Spleen (tissue), 7 donors: ENCODE data around the gene BSND.

Experiments used
- POLR2A ChIP-seq, 3 donors: fragments of 450-650 bp; IDR thresholded peaks; one replicate each; pipeline ENCODE4 v1.5.1; 2017; ENCODE audit warnings: antibody characterized with exemption in 3 of 3, mild to moderate bottlenecking in 1 of 3
- POLR2AphosphoS5 ChIP-seq, 3 donors: sonication (generic); formaldehyde crosslinking; IDR thresholded peaks; one replicate each; pipeline ENCODE4 v1.5.1; 2017; ENCODE audit warnings: antibody characterized with exemption in 3 of 3
- TF ChIP-seq, protein P1 (sequence below), 11 experiments: fragments of 200-600 bp in 7 of 11; fragments of 450-650 bp in 4 of 11; sonication (generic) in 4 of 11; IDR thresholded peaks in 8 of 11; conservative IDR thresholded peaks in 3 of 11; 1 replicate in 7 of 11; 2 replicates in 4 of 11; pipeline versions ENCODE4 v1.4.0 to v1.8.0; 2016 to 2021; ENCODE audit warnings: antibody characterized with exemption in 11 of 11, inconsistent platforms in 4 of 11, mild to moderate bottlenecking in 1 of 11
- donor health status: DM: no; HTN: no; CAD: no; lungs with moderate emphysema.
- donor health status: DM: no; HTN: no; CAD: no.
- donor health status: DM: no; HTN: no; CAD: no.

DNA sequence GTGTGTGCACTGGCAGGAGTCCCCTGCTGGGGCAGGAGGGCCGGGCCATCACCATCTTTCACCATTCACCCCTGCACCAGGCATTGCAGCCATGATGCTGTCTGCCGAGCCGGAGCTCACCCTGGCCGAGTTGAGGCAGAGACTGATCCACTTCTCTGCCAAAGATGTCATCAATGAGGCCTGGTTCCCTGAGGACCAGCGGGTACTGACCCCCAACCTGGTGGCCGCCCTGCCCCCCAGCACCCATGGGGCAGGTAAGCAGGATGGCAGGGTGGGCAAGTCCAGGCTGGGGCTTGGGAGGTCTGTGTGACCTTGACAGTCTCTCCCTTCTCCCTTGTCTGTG lies 59.2 kb downstream of the BSND start:
- TF ChIP-seq POLR2A (IDR thresholded peaks at IDR 0.05) (no peak), POLR2AphosphoS5 (IDR thresholded peaks at IDR 0.05) (no peak)
- TF ChIP-seq, protein P1, sequence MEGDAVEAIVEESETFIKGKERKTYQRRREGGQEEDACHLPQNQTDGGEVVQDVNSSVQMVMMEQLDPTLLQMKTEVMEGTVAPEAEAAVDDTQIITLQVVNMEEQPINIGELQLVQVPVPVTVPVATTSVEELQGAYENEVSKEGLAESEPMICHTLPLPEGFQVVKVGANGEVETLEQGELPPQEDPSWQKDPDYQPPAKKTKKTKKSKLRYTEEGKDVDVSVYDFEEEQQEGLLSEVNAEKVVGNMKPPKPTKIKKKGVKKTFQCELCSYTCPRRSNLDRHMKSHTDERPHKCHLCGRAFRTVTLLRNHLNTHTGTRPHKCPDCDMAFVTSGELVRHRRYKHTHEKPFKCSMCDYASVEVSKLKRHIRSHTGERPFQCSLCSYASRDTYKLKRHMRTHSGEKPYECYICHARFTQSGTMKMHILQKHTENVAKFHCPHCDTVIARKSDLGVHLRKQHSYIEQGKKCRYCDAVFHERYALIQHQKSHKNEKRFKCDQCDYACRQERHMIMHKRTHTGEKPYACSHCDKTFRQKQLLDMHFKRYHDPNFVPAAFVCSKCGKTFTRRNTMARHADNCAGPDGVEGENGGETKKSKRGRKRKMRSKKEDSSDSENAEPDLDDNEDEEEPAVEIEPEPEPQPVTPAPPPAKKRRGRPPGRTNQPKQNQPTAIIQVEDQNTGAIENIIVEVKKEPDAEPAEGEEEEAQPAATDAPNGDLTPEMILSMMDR (IDR thresholded peaks at IDR 0.05 in 8 of 11, conservative IDR thresholded peaks at IDR 0.05 in 3 of 11), result no peak
